GM23338 (cell line): Measurements from ENCODE around the gene ZNF532. TPM values are rescaled to one million over a fixed set of nuclear protein-coding genes. Genes with fewer than 3 reads are reported as not detected.

Source experiments
- ATAC-seq: fragments of 200-7000 bp; cut with Tn5 transposase; 3 replicates; pipeline ENCODE4 v1.9.1; 2020
- DNase-seq: peaks from one replicate; pipeline ENCODE4 v3.0.0-alpha.2; 2015; ENCODE audit warnings: low spot score
- H2AFZ ChIP-seq: fragments of 200-600 bp; sonication (generic); 2 replicates; pipeline ENCODE4 v1.8.0; 2016; ENCODE audit warnings: antibody characterized with exemption, mild to moderate bottlenecking, moderate library complexity
- H3F3A ChIP-seq: fragments of 200-600 bp; sonication (generic); replicated peaks from 2 replicates; pipeline ENCODE4 v1.8.0; 2017; ENCODE audit warnings: antibody characterized with exemption, mixed run types, low read depth
- H3K27ac ChIP-seq: fragments of 200-600 bp; sonication (generic); 2 replicates; pipeline ENCODE4 v1.6.1; 2016; ENCODE audit warnings: low read depth
- H3K27me3 ChIP-seq: fragments of 200-600 bp; sonication (generic); 2 replicates; pipeline ENCODE4 v1.8.0; 2016; ENCODE audit warnings: mild to moderate bottlenecking, mixed run types, moderate library complexity; ENCODE audit not compliant: insufficient read depth
- H3K36me3 ChIP-seq: fragments of 200-600 bp; sonication (generic); 2 replicates; pipeline ENCODE4 v1.8.0; 2016; ENCODE audit warnings: mild to moderate bottlenecking; ENCODE audit not compliant: insufficient read depth
- H3K4me1 ChIP-seq: fragments of 200-600 bp; sonication (generic); 2 replicates; pipeline ENCODE4 v1.8.0; 2016; ENCODE audit warnings: mild to moderate bottlenecking, moderate library complexity; ENCODE audit not compliant: insufficient read depth
- H3K4me2 ChIP-seq: fragments of 200-600 bp; sonication (generic); 2 replicates; pipeline ENCODE4 v1.7.1; 2017; ENCODE audit warnings: mixed run types
- H3K4me3 ChIP-seq: fragments of 200-600 bp; sonication (generic); 2 replicates; pipeline ENCODE4 v1.6.1; 2016; ENCODE audit warnings: mixed run types
- H3K79me2 ChIP-seq: fragments of 200-600 bp; sonication (generic); replicated peaks from 2 replicates; pipeline ENCODE4 v1.8.0; 2017; ENCODE audit warnings: mild to moderate bottlenecking; ENCODE audit not compliant: insufficient read depth
- H3K9me2 ChIP-seq: fragments of 200-600 bp; sonication (generic); 2 replicates; pipeline ENCODE4 v1.8.0; 2017; ENCODE audit not compliant: insufficient read depth
- H4K20me1 ChIP-seq: fragments of 200-600 bp; sonication (generic); replicated peaks from 2 replicates; pipeline ENCODE4 v1.8.0; 2017; ENCODE audit warnings: mild to moderate bottlenecking; ENCODE audit not compliant: insufficient read depth
- H3K27ac Mint-ChIP-seq: 2 replicates; pipeline ENCODE4 v1.8.0; 2020; ENCODE audit warnings: inconsistent platforms, mild to moderate bottlenecking, moderate library complexity, mixed read lengths
- H3K27me3 Mint-ChIP-seq: 3 replicates; pipeline ENCODE4 v1.8.0; 2022; ENCODE audit warnings: low read depth, mild to moderate bottlenecking, moderate library complexity, mixed read lengths, inconsistent platforms; ENCODE audit not compliant: insufficient read depth, poor library complexity
- H3K36me3 Mint-ChIP-seq: 3 replicates; pipeline ENCODE4 v1.8.0; 2021; ENCODE audit warnings: low read depth, mild to moderate bottlenecking, inconsistent platforms, moderate library complexity, mixed read lengths
- H3K4me1 Mint-ChIP-seq: 3 replicates; pipeline ENCODE4 v1.8.0; 2020; ENCODE audit warnings: mild to moderate bottlenecking, inconsistent platforms, mixed read lengths
- H3K4me3 Mint-ChIP-seq: 3 replicates; pipeline ENCODE4 v1.8.0; 2021; ENCODE audit warnings: moderate library complexity, mild to moderate bottlenecking, inconsistent platforms, mixed read lengths
- H3K9me3 Mint-ChIP-seq: 3 replicates; pipeline ENCODE4 v1.8.0; 2020; ENCODE audit warnings: moderate library complexity, mild to moderate bottlenecking, inconsistent platforms, mixed read lengths
- CREB1 ChIP-seq: fragments of 250-450 bp; sonication (Bioruptor Pico); IDR thresholded peaks from 2 replicates; pipeline ENCODE4 v1.5.0; 2020; ENCODE audit warnings: low read depth, mild to moderate bottlenecking, moderate library complexity
- ETS1 ChIP-seq: IDR thresholded peaks from 2 replicates; pipeline ENCODE4 v1.6.1; 2016; ENCODE audit warnings: antibody characterized with exemption
- EZH2 ChIP-seq: fragments of 200-600 bp; sonication (generic); IDR thresholded peaks from one replicate; pipeline ENCODE4 v1.8.0; 2017; ENCODE audit warnings: antibody characterized with exemption, mild to moderate bottlenecking, low read depth; ENCODE audit not compliant: unreplicated experiment
- JUNB ChIP-seq: IDR thresholded peaks from one replicate; pipeline ENCODE4 v1.6.1; 2016; ENCODE audit warnings: antibody characterized with exemption; ENCODE audit not compliant: unreplicated experiment
- NANOG ChIP-seq: IDR thresholded peaks from 2 replicates; pipeline ENCODE4 v1.6.1; 2016; ENCODE audit warnings: antibody characterized with exemption, borderline replicate concordance
- POLR2AphosphoS5 ChIP-seq: IDR thresholded peaks from 2 replicates; pipeline ENCODE4 v1.6.1; 2016; ENCODE audit warnings: antibody characterized with exemption, low read depth
- STAT1 ChIP-seq: IDR thresholded peaks from one replicate; pipeline ENCODE4 v1.6.1; 2016; ENCODE audit warnings: antibody characterized with exemption; ENCODE audit not compliant: unreplicated experiment
- ZNF114 ChIP-seq: fragments of 250-450 bp; sonication (Bioruptor Pico); IDR thresholded peaks from 2 replicates; pipeline ENCODE4 v1.5.0; 2020; ENCODE audit warnings: mild to moderate bottlenecking, moderate library complexity
- ZNF331 ChIP-seq: fragments of 250-450 bp; sonication (Bioruptor Pico); IDR thresholded peaks from 2 replicates; pipeline ENCODE4 v1.5.0; 2020; ENCODE audit warnings: low read depth, mild to moderate bottlenecking, moderate library complexity
- ZNF462 ChIP-seq: fragments of 250-450 bp; sonication (Bioruptor Pico); IDR thresholded peaks from 2 replicates; pipeline ENCODE4 v1.5.0; 2020; ENCODE audit warnings: mild to moderate bottlenecking, moderate library complexity
- polyA plus RNA-seq: library from polyadenylated mRNA; unstranded; fragments of >200 nt; fragmentation: Nextera tagmentation; extraction: Ambion mirVana; gene quantifications from 2 replicates; pipeline ENCODE4 v1.2.1, GENCODE V29; 2016
- total RNA-seq: library from RNA; depleted of rRNA; stranded (reverse); fragments of >200 nt; shearing (Covaris generic); gene quantifications from 2 replicates; pipeline ENCODE4 v1.2.3, GENCODE V29; 2014
- TF ChIP-seq, protein P1 (sequence below): IDR thresholded peaks from one replicate; pipeline ENCODE4 v1.6.1; 2018; ENCODE audit warnings: antibody characterized with exemption; ENCODE audit not compliant: unreplicated experiment
- TF ChIP-seq, protein P2 (sequence below), 2 experiments: fragments of 200-600 bp in 1 of 2; sonication (generic) in 1 of 2; conservative IDR thresholded peaks; 2 replicates each; pipeline versions ENCODE4 v1.5.1 to v1.6.1; 2016 to 2017; ENCODE audit warnings: antibody characterized with exemption in 2 of 2, low read depth in 2 of 2, mild to moderate bottlenecking in 2 of 2, moderate library complexity in 1 of 2

Gene ZNF532
- total and polyA plus RNA-seq, 2 experiments from 2014 or later, result 51.5 to 225 TPM

GRCh38 chr18:58953627-58954026, 89.0 kb downstream of the ZNF532 start (continued):
- TF ChIP-seq ETS1 (no peak), EZH2 (no peak)
- TF ChIP-seq, protein P1, sequence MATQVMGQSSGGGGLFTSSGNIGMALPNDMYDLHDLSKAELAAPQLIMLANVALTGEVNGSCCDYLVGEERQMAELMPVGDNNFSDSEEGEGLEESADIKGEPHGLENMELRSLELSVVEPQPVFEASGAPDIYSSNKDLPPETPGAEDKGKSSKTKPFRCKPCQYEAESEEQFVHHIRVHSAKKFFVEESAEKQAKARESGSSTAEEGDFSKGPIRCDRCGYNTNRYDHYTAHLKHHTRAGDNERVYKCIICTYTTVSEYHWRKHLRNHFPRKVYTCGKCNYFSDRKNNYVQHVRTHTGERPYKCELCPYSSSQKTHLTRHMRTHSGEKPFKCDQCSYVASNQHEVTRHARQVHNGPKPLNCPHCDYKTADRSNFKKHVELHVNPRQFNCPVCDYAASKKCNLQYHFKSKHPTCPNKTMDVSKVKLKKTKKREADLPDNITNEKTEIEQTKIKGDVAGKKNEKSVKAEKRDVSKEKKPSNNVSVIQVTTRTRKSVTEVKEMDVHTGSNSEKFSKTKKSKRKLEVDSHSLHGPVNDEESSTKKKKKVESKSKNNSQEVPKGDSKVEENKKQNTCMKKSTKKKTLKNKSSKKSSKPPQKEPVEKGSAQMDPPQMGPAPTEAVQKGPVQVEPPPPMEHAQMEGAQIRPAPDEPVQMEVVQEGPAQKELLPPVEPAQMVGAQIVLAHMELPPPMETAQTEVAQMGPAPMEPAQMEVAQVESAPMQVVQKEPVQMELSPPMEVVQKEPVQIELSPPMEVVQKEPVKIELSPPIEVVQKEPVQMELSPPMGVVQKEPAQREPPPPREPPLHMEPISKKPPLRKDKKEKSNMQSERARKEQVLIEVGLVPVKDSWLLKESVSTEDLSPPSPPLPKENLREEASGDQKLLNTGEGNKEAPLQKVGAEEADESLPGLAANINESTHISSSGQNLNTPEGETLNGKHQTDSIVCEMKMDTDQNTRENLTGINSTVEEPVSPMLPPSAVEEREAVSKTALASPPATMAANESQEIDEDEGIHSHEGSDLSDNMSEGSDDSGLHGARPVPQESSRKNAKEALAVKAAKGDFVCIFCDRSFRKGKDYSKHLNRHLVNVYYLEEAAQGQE, result no peak

- Histone ChIP-seq H3K4me3 (no peak overlapping the region), H3K9me2 (no peaks in the 10 kb centered on the region), H3F3A (peaks cover 12% of the 10 kb centered on the region; the same call in 1 of the 2 replicates), H3K79me2 (peaks cover 74% of the 10 kb centered on the region), H3K27me3 (no peaks in the 10 kb centered on the region), H4K20me1 (peaks cover 11% of the 10 kb centered on the region; the same call in 1 of the 2 replicates), H3K27ac (peak overlapping the region; percentile 50; the same call in 1 of the 2 replicates), H3K4me2 (no peak overlapping the region), H3K4me1 (no peaks in the 10 kb centered on the region), H3K36me3 (peaks cover 50% of the 10 kb centered on the region), H2AFZ (no peak overlapping the region)
- peaks cover 84% of the 10 kb centered on the region for H3K36me3 Mint-ChIP-seq
- H3K4me1 Mint-ChIP-seq, result peaks cover 4% of the 10 kb centered on the region; the same call in 1 of the 3 replicates
- no peaks in the 10 kb centered on the region for H3K9me3 Mint-ChIP-seq
- peaks cover 15% of the 10 kb centered on the region for H3K27me3 Mint-ChIP-seq
- no peak overlapping the region for H3K4me3 Mint-ChIP-seq
- ATAC-seq, result no peak
- DNase-seq, result no peak
- no peak overlapping the region for H3K27ac Mint-ChIP-seq
- TF ChIP-seq NANOG (no peak), POLR2AphosphoS5 (no peak), CREB1 (CRISPR knock-in tag) (no peak), STAT1 (no peak), ZNF462 (CRISPR knock-in tag) (no peak), ETS1 (no peak), EZH2 (no peak), ZNF114 (no peak), ZNF331 (CRISPR knock-in tag) (no peak), JUNB (no peak)
- TF ChIP-seq, protein P2, sequence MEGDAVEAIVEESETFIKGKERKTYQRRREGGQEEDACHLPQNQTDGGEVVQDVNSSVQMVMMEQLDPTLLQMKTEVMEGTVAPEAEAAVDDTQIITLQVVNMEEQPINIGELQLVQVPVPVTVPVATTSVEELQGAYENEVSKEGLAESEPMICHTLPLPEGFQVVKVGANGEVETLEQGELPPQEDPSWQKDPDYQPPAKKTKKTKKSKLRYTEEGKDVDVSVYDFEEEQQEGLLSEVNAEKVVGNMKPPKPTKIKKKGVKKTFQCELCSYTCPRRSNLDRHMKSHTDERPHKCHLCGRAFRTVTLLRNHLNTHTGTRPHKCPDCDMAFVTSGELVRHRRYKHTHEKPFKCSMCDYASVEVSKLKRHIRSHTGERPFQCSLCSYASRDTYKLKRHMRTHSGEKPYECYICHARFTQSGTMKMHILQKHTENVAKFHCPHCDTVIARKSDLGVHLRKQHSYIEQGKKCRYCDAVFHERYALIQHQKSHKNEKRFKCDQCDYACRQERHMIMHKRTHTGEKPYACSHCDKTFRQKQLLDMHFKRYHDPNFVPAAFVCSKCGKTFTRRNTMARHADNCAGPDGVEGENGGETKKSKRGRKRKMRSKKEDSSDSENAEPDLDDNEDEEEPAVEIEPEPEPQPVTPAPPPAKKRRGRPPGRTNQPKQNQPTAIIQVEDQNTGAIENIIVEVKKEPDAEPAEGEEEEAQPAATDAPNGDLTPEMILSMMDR (conservative IDR thresholded peaks at IDR 0.05; ENCODE audit: low read depth in 2 of 2), result no peak
These were observed 90.3 kb downstream of the ZNF532 start for GRCh38 chr18:58955001-58955400.
